Measurements from ENCODE around the gene SUN3.

The SUN3 gene

DNA sequence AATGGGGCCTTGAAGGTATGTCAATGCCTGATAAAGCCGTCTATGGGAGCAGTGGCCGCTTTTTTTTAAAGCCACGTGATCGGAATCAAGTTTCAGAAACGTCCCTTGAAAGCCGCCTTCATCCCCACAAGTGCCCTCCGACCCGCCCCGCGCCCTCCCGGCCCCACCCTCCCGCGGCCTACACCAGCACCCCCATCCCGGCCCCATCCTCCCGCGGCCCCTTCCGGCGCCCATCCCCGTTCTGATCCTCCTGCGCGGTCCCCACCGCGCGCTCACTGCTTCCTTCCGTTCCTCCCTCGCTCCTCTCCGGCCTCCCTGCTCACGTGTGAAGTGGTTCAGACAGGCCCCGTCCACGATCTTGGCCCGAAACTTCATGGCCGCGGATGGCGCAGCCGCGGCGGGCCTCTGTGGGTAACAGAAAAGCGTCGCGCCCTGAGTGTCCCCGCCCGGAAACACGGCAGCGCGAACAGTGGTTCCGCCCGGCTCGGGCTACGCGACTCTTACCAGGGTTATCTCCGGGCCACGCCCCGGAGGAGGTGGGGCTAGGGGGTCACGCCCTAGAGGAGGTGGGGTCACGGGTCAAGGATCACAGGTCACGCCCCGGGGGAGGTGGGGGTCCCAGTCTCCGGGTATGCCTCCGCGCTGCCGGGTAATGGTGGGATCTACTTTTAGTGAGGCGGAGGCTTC is 49.6 kb downstream of the SUN3 start, which contains the start of gene HUS1:
Gene HUS1, minus strand, starts transcription at position 471 of the 687 bp plus-strand sequence. Its CDS starts 96 bp downstream, at position 375.
- peak; percentile 99 for DNase-seq (ENCODE audit: low spot score)

DNA sequence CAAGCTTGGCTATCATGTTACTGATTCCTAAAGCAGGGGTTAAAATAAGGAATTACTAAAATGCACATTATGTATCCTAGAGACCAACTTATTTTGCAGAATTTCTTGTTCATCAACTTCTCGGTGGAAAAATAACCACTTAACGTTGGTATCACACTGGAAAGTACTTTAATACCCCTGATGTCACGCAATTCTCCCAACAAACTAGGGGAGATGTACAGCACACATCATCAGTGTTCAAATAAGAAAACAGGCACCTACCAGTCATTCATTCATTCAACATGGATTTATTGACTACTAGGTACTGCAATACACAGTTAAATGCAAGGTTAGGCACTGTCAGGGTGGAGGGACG is 50.1 kb downstream of the SUN3 start:
- no peak for DNase-seq (ENCODE audit: low spot score)

DNA sequence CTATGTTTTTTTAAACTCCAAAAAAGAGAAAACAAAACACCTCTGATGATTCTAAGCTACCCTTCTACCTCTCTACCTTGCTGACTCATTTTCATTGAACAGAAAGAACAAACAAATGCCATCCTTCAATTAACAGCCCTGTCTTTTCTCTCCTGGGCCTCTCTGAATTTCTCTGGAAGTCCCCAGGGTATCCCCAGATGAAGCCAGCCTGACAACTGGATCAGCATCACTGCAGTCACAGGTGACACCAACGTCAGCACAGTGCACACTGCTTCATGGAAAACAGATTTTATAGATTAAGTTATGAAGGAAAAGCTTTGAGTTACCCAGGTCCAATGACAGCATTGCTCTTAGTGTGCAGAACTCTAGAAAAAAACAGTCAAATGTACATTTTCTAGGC is 55.2 kb downstream of the SUN3 start:
- no peak for DNase-seq (ENCODE audit: low spot score)

DNA sequence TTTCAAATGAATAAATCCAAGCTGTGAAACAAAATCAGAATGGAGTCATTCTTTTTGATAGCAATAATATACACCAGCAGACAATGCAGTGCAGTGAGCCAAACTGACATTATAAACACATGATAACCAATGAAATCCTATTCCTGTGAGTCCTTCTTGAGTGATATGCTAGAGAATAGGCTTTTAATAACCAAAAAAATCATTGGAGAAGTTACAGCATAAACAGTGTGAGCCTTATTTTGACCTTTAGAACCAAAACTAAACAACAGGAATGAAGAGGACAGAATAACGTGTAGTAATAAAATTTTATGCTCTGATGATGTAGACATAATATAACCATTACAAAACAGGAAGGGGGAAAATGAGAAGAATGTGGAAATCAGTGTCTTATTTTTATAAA is 58.1 kb downstream of the SUN3 start:
- no peak for DNase-seq (ENCODE audit: low spot score)

DNA sequence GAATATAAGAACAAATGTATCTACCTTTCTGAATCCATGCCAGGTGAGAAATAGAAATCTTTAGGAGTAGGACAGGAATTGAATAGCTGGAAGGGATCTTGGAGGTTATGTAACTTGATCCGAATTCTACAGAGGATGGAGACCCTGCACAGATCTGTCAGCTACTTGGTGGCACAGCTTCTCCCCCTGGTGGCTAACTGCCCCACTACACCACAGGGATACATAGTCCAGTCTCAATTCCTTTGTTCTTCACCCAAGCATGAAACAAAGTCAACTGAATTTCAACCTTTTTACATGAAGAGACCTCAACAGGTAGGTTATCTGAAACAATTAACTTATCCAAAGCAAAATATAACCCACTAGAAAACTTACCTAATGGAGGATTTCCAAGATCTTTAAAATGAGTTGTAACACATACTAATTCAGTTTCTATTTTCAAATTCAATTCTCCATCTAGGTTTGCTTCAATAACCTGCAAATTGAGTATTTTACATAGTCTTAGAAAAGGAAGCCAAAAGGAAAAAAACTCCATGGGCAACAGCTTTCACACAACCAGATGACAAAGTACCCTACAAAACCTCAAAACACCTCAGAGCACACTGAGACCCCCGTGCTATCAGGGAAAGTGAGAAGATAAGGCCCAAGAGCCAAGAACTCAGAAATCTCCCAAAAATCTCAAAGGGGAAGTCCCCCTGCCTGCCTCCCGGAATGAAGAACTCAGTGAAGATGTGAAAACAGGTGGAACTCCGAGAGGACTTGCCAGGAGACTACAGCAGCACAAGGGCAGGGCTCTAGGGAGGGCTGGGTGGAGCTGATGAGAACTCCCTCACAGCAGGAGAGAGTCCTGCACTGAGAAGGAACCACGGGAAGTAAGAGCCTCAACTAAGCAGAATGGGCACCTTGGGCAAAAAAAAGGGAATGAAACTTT is 59.8 kb downstream of the SUN3 start:
- DNase-seq (ENCODE audit: low spot score): peak; percentile 86

DNA sequence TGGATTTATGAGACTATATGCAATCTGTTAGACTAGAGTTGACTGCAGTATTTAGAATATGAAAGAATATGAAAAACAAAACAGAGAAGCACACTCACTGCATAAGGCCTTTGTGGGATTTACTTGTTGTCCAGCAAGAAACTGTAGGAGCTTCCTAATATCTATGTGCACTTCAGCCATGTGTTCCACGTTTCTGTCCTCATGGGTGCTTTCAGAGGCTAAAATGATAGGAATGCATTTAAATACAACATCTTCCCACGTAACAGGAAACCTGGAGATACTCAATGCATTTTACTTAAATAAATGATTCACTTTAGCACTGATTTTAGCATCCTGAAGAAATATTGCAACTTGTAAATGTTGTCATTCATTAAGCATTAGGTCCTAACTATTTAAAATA is 61.2 kb downstream of the SUN3 start:
- DNase-seq (ENCODE audit: low spot score): no peak

DNA sequence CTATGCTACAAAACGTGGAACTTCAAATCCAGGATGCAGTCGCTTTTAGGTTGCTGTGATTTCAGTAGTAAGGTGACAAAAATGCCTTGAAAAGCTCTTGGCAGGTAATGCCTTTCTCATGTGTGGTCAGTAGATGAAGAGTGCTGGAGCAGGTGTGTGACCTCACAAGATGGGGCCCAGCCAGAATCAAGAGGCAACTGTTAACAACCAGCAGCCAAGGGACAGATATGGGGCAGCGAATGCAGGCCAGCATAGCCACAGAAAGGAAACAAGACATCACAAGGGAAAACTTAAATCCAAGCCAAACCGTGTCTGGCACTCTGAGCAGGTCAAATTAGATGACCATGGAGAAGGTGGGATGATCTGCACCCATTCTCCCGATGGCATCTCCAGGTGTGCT is 61.8 kb downstream of the SUN3 start:
- no peak for DNase-seq (ENCODE audit: low spot score)

DNA sequence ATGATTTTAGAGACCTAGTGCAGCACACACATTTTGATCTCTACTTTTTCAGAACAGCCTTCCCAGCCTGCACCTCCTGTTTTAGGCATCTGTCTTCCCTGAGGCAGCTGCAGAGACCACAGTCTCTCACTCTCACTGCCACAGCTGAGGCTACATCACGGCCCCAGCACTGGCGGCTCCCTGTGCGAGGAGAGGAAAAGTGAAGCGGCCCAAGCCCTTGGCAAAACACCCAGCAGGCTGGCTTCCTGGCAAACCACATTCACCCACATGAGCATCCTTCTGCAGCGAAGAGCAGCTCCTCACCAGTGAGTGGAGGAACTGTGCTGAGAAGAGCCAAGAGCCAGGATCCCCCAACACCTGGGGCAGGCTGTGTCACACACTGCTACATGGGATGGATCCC is 63.5 kb downstream of the SUN3 start:
- no peak for DNase-seq (ENCODE audit: low spot score)

DNA sequence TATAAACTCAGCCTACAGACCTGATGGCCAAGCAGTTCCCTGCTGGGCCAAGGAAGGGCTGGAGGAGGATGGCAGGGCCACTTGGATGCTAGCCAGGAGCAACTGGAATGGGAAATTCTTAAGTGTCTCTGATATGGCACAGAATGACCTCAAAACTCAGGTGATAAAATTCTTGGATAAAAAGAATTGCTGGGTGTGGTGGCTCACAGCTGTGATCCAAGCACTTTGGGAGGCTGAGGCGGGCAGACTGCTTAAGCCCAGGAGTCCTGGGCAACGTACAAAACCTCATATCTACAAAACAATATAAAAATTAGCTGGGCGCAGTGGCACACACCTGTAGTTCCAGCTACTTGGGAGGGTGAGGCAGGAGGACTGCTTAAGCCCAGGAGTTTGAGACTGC is 66.6 kb downstream of the SUN3 start:
- no peak for DNase-seq (ENCODE audit: low spot score)

DNA sequence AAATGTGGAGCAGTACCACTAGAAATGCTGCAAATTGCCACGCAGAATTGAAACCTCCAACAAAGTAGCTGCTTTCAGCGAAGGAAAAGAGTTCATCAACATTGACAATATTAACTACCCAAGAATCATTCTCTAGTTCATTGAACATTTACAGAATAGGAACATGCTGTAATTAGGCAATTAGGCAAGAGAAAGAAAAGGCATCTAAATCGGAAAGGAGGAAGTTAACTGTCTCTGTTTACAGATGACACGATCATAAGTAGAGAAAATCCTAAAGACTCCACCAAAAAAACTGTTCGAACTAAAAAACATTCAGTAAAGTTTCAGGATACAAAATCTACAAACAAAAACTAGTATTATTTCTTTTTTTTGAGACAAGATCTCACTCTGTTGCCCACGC is 71.8 kb downstream of the SUN3 start:
- no peak for DNase-seq (ENCODE audit: low spot score)

DNA sequence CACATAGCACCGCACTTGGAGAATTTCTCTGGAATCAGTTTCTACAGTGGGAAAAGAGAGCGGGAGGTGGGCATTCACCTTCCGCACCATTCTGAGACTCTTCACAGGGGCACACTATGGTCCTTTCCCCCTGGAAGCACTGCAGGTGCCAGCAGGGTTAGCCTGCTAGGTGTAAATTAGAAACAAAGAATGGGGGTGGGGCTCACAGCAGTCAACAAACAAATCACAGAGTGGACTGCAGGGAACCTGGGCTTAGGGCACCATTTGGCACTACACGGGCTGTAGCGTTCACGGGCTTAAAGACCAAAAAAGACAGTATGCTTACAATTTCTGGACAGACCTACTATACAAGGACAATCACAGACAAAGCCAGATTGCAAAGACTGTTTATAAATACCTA is 72.7 kb downstream of the SUN3 start:
- no peak for DNase-seq (ENCODE audit: low spot score)

DNA sequence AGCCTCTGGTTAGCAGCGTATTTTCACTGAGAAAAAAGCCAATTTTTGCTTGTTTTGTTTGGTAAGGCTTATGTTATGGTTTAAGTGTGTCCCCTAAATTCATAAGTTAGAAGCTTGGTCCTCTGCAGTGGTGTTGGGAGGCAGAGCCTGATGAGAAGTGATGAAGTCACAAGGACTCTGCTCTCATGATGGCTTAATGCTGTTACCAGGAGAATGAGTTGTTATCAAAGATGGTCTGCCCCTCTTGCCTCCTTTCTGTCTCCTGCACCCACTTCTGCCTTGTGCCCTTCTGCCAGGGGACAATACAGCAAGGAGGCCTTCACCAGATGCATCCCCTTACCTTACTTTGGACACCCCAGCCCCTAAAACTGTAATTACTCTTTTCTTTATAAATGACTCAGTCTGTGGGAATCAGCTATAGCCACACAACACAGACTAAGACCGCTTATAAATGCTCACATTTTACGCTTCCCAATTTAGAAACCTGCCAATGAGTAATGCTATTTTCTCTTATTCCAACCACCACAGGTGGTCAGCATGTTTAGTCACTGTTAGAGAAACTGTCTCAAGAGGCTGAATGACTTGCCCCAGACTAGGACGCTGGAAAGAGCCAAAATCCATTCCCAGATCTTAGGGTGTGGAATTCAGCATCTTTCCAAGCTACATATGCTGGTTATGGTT is 74.5 kb downstream of the SUN3 start:
- DNase-seq (ENCODE audit: low spot score): no peak

DNA sequence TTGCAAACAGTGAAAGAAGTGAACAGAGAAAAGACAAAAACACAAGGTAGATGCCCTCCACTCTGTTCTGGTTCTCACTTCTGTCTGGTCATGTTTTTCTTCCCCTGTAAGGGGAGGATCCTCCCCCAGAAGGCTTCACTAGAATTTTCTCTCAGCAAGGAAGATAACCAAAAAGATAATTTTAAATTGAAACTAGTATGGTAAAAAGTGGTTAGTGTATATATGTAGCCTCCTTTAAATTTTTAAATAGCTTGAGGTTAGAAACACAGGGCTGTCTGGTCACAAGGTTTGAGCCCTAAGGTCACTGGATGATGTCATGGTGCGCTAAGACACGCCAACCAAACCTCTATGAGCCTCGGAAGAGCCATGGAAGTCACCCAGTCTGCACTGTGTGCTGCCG is 75.1 kb downstream of the SUN3 start:
- no peak for DNase-seq (ENCODE audit: low spot score)

DNA sequence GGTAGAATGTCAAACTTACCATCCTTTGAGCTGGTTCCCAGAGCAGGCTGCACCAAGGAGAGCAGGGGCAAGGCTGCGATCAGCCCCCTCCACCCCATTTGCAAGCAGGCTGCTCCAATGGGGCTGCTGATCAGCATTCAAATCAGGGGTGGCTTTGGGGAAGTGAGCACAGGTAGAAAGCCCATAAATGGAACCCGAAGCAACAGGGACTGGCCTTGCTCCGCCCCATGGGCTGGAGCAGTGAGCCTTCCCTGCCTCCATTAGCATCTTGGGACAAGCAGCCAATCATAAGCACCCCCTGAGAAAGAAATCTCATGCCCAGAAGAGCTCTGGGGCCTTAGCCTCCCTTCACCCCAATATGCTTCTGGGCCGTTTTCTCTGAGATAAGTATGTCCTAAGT is 76.7 kb downstream of the SUN3 start:
- DNase-seq (ENCODE audit: low spot score): no peak

DNA sequence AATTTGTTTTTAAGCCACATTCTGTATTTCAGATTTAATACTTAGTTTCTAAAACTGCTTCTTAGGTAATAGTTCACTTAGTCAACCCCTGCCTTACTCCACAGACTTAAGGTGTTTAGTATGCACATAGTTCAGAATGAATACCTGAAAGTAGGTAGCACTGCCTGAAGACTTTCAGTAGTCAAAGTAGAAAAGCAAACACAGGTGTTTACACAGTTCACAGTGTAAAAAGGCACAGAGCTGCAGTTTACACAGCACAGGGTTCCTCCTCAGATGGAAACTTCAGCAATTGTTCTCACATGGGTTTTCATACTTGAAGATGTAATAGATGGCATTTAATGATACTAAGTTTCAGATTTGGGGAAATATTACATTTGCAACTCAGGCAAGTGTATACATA is 77.5 kb downstream of the SUN3 start:
- no peak for DNase-seq (ENCODE audit: low spot score)

DNA sequence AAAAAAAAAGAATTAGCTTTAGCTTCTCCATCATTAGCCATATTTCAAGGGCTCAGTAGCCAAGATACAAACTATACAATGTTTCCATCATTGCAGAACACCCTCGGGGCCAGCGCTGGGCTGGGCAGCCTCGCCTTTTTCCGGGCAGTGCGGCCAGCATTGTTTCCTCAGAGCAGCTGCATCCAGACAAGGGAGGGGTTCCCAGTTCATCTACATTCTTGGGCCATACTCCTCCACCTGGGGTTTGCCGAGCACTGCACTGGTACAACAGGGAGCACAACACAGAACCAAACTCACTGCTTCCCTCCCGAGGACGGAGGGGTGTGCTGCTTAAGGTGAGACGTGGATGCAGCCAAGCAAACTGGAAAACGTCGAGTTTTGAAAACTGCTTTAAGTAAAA is 78.2 kb downstream of the SUN3 start:
- no peak for DNase-seq (ENCODE audit: low spot score)

DNA sequence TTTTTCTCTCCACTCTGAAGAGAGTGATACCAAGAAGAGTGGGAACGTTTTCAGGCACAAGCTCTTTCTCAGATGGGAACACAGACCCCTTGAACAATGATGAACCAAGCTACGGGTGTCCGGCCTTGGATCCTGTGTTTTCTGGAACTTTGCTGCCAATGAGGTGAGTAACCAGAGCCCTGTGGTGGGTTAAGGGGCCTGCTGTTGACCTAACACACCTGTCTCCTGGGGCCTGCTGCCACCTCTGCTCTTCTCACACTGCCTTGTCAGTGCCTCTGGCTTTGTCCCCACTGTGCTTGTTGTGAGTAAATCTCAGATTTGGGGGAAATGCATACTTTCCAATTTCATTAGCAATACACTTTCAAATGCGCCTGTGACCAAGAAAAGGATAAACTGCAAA is 79.2 kb downstream of the SUN3 start:
- no peak for DNase-seq (ENCODE audit: low spot score)

DNA sequence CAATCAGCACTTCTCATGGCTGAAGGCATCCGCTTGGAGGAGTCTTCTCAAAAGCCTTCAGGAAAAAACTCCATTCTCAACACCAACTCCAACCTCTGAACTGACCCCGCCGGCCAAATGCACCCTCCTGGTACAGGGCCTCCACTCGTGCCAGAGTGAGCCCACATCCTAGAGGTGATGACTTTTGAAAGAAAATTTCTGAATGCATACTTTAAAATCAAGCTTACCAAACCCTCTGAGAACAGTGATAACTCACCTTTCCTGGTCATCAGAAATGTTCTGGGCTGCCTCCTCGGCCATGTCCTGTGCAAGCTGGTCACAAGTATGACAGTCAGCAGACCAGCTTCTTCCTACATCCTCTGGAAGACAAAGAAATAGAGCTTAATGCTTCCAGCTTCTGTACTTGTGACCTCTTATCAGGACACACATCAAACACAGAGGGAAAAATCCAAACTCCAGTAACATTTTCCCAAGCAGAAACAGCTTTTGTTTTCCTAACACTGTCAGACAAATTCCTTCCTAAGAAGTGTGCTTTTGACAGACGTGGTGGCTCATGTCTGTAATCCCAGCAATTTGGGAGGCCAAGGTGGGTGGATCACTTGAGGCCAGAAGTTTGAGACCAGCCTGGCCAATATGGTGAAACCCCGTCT is 80.6 kb downstream of the SUN3 start, which contains the start of gene PKD1L1:
Gene PKD1L1, minus strand, starts transcription at position 326 of the 650 bp plus-strand sequence. Its CDS starts 26 bp downstream, at position 300.
- no peak for DNase-seq (ENCODE audit: low spot score)

DNA sequence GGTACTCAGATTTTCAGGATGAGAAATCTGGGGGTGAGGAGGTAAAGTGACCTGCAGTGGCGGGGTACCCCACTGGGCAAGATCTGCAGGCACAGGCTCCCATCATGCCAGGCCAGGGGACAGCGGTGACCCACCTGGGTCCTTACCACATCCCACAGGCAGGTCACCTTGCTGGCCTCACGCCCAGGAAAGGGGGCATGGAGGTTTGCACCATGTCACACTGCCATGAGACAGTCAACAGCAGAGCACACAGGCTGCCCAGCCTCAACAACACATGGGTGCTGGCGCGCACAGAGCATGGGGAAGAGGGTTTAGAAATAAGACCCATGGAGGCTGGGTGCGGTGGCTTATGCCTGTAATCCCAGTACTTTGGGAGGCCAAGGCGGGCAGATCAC is 81.6 kb downstream of the SUN3 start:
- no peak for DNase-seq (ENCODE audit: low spot score)

DNA sequence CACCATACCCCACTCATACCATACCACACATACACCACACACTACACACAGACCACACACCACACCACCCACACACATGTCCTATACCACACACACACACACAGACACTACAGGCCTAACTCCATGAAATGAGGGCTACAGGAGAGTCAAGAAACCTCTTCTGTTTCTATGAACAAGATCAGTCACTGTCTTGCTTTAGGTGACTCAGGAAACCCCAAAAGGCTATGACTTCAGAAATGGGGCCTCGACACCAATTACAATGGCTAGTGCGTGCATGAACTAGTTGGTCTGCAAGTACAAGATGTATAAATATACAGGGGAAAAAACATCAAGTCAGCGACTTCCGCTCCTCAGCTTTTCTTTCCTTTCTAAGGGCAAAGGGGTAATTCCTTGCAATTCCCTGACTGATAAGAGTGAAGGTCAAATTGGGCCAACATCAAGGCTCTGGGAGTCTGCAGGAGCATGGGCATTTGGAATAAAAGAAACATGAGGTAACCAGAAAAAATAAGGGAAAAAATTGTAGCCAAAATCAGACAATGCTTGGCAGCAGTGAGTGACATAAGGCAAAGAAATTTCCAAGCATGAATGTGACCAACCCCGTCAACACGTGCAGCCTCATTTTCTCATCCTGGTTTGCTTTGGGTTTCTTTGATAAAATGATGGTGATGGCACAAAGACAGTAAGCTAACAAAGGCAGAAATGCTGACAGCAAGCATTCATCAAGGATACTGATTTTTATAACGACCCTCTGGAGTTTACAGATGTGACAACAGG is 82.1 kb downstream of the SUN3 start:
- no peak for DNase-seq (ENCODE audit: low spot score)

DNA sequence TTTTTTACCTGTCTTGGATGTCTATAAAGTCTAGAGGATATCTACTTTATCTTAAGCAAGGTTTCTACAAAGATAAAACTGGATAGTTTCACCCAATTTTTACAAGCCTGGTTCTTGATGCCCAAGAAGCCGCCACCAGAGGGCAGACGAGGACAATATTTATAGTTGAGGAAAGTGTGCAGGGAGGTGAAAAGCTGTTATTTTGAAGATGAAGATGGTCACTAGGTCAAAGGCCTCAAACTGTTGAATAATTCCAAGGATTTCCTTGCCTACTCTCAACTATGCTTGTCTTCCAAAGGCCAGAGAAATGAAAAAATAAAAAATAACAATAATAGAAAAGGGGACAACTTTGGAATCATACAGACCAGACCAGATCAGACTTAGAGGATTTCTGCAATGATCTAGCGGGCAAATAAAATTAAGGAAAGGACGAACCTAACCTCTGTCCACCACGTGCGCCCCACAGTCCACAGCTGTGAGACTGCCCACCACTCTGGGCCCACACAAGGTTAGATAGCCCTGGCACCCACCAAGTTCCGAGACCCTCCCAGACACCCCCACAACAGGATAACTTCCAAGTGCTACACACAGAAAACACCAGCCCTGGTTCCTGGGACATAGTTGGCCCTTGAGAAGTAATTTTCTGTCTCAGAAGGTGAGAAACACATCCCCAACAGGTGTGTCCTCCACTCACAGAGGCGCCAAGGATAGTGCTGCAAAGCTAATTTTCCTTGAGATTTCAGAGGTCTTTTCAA is 83.5 kb downstream of the SUN3 start:
- DNase-seq (ENCODE audit: low spot score): peak; percentile 87
